HG03196 (cell line): Measurements from ENCODE around the gene APOA4.

Experiments
- ATAC-seq: cut with Tn5 transposase; IDR thresholded peaks from one replicate; pipeline ENCODE4 v1.9.1; 2021; ENCODE audit not compliant: unreplicated experiment

The APOA4 gene

DNA sequence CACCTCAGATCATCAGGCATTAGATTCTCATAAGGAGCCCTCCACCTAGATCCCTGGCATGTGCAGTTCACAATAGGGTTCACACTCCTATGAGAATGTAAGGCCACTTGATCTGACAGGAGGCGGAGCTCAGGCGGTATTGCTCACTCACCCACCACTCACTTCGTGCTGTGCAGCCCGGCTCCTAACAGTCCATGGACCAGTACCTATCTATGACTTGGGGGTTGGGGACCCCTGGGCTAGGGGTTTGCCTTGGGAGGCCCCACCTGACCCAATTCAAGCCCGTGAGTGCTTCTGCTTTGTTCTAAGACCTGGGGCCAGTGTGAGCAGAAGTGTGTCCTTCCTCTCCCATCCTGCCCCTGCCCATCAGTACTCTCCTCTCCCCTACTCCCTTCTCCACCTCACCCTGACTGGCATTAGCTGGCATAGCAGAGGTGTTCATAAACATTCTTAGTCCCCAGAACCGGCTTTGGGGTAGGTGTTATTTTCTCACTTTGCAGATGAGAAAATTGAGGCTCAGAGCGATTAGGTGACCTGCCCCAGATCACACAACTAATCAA, 8.8 kb upstream of the APOA4 start:
- no peak for ATAC-seq

GRCh38 chr11:116830184-116830912, 7.2 kb upstream of the APOA4 start:
- no peak for ATAC-seq

- no peak for ATAC-seq
These were observed 6.5 kb upstream of the APOA4 start, which contains the start of gene APOC3 for GRCh38 chr11:116829525-116830183. Gene APOC3, plus strand, starts transcription at chr11:116829907. Its CDS starts 676 bp downstream, at chr11:116830583.

GRCh38 chr11:116828632-116829524, 5.8 kb upstream of the APOA4 start:
- ATAC-seq = no peak

DNA sequence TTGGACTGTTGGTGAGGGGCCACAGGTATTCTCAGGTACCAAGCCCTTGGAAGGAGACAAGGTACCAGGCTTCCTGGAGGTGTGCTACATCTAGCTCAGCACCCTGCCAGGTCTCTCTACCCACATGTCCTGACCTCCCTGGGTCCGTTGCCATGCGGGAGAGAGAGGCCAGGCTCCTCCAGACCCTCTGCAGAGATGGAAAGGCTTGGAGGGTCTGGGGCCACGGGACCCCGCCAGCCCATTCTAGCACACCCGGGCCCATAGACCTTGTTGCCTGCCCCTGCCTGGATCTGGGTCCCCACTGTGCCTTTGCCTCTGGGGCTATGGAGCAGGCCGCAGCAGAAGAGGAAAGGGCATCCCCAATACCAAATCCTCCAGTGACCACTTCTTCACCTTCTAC, 4.4 kb upstream of the APOA4 start:
- no peak for ATAC-seq

GRCh38 chr11:116826751-116827431, 3.8 kb upstream of the APOA4 start:
- ATAC-seq = no peak

DNA sequence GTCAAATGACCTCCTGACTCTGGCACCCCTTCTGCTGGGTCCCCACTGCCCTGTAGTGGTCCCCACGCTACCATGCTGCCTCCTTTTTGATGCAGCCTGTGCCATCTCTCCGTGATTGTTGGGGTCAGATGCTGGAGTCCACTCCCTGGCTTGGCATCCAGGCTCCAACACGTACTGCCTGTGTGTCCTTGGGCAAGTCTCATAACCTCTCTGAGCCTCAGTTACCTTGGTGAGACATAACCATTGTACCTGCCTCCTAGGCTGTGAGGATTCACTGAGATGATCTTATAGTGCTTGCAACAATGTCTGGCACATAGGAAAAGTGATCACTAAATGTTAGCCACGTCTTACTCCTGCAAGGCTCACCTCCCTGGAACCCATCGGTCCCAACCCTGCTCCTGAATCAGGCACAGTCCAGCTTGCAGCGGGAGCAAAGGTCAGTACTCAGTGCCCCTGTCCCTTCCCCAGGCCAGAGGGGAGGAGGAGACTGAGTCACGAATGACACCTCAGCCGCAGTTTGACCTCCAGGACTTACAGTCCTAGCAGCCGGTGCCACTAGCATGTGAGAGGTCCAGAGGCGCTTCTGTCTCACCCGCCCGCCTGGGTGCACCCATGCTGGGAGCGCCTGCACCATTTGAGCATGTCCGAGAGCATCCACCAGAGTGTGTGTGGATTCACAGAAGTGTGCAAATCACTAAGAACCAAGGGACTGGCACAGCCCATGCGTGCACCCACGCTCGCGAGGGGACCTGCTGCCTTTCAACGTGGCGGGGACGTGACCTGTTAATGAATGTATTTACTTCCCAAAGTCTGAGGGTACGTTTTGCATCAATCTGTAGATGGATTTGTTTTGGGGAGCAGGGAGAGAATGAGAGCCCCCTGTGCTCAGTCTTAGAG, 3.0 kb upstream of the APOA4 start:
- no peak for ATAC-seq

GRCh38 chr11:116825434-116825833, 2.3 kb upstream of the APOA4 start:
- no peak for ATAC-seq

DNA sequence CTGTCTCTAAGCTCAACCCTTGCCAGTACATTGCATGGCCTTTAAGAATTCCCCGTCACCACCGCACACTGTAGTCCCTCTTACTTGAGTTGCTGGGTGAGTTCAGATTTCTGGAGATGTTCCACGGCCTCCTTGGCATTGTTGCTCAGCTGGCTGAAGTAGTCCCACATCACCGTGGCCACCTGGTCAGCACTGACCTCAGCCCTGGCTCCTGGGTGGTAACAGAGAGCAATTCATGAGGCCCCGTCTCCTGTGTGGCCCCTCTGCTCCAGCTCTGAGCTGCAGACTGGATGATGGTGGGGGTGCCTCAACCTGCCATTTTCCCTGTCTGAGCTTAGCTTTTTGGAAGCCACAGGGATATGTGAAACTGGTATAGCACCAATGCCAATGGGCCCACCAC, 529 bp downstream of the APOA4 start:
- no peak for ATAC-seq

DNA sequence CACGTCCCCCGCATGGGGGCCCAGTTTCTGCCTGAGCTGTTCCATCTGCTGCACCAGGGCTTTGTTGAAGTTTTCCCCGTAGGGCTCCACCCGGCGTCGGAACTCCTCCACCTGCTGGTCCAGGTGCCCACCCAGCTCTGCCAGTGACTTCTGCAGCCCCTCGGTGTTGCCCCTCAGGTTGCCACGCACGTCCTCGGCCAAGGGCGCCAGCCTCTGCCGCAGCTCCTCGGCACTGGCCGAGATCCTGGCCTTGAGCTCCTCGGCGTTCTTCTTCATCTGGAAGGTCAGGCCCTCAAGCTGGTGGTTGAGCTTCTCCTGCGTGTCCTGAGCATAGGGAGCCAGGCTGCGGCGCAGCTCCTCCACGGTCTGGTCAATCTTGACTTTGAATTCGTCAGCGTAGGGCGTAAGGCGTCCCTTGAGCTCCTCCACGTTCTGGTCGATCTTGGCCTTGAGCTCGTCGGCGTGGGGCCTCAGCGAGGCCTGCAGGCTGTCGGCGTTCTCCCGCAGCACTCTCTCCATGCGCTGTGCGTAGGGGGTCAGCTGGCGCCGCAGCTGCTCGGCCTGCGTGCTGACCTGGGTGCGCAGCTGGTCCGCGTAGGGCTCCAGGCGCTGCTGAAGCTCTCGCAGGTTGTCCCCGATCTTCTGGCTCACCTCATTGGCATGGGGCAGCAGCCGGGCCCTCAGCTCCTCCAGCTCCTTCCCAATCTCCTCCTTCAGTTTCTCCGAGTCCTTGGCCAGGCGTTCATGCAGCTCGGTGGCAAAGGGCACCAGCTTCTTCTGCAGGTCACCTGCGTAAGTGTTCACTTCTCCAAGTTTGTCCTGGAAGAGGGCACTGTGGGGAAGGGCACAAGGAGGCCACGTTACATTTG, 1.8 kb downstream of the APOA4 start:
- no peak for ATAC-seq

- no peak for ATAC-seq
These were observed 4.1 kb downstream of the APOA4 start for GRCh38 chr11:116819049-116819448.

GRCh38 chr11:116814502-116814901, 8.6 kb downstream of the APOA4 start:
- ATAC-seq = no peak

- ATAC-seq = no peak
These were observed 9.2 kb downstream of the APOA4 start for GRCh38 chr11:116813781-116814471.

DNA sequence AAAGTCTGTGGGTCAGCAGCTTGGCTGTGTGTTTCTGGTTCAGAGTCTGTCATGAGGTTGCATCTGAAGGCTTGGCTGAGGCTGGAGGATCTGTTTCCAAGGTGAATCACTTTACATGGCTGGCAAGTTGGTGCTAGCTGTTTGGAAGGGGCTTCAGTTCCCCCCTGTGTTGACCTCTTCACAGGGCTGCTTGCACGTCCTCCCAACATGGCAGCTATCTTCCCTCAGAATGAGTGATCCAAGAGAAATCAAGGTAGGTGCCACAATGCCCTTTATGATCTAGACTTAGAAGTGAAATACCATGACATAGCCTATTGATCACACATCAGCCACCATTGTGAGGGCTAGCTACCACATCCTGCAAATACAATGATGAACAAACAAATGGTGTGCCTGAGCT, 9.9 kb downstream of the APOA4 start:
- ATAC-seq = no peak

DNA sequence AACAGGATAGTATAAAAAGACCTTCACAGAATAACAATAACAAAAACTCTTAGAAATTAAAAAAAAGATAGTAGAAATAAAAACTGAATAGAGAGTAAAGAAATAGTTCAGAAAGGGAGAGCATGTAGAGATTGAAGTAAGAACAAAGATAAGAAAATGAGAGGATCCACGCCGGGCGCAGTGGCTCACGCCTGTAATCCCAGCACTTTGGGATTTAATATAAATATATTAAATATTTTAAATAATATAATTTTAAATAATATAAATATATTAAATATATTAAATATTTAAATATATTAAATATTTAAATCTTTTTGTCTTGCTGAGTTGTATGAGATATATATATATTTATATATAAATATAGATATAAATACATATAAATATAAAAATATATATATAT, 11.0 kb downstream of the APOA4 start:
- ATAC-seq = no peak

DNA sequence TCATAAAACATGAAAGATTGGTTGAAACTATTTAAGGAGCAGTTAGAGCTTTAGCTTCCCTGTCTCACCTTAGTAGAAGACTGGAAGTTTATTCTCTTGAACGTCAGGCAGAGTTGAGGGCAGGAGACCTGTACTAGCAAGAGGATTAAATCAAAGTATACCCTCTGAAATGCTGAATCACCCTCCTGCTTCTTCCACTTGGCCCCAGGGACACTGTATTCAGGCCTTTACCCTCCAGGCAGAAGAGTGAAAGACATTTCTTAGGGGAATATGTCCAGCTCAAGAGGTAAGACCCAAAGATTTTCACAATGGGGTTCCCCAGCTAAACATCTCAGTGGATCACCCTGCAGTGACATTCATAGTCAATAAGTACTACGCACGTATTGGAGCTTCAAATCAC, 11.9 kb downstream of the APOA4 start:
- ATAC-seq = no peak

DNA sequence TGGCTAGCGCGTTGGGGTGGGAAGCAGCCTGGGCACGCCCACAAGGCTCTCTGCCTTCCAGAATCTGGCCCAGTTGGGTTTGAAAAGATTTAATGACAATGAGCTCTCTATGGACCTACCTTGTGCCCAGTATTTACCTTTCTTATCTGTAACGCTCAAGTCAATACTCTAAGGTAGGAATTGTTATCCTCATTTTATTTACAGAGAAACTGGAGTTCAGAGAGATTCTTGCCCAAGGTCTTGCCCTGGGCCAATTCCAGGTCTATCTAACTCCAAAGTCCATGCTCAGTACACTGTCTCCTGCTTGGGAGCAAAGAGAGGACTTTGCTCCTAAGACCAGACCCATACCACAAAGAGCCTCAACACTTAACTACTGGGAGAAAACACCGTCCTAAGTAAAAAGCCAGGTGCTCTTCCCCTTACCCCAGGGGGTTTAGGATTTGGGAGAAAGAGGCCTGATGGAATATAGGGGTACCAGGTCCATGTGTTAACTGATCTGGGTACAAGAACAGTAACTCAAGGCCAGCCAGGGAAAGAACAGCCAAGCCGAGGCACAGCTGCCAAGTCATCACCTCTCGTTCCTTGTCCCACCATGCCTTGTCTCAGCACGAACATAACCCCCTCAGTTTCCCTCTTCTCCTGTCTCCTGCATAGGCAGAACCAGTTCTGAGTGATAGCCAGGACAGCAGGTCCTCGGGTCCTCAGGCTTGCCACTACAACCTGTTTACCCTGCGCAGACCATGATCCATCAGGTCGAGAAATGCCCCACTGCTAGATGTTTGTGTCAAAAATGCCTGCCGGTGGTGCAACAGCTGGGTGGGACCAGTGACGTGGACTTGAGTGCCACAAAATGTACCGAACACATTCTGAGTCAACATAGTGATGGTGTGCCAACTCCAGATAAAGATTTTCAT, 14.6 kb downstream of the APOA4 start:
- ATAC-seq = no peak
